GM21360 (cell line): Measurements from ENCODE around the gene SNCG.

Source experiments
- ATAC-seq: cut with Tn5 transposase; IDR thresholded peaks from one replicate; pipeline ENCODE4 v1.9.1; 2021; ENCODE audit warnings: mild to moderate bottlenecking, moderate library complexity; ENCODE audit not compliant: unreplicated experiment

The SNCG gene

DNA sequence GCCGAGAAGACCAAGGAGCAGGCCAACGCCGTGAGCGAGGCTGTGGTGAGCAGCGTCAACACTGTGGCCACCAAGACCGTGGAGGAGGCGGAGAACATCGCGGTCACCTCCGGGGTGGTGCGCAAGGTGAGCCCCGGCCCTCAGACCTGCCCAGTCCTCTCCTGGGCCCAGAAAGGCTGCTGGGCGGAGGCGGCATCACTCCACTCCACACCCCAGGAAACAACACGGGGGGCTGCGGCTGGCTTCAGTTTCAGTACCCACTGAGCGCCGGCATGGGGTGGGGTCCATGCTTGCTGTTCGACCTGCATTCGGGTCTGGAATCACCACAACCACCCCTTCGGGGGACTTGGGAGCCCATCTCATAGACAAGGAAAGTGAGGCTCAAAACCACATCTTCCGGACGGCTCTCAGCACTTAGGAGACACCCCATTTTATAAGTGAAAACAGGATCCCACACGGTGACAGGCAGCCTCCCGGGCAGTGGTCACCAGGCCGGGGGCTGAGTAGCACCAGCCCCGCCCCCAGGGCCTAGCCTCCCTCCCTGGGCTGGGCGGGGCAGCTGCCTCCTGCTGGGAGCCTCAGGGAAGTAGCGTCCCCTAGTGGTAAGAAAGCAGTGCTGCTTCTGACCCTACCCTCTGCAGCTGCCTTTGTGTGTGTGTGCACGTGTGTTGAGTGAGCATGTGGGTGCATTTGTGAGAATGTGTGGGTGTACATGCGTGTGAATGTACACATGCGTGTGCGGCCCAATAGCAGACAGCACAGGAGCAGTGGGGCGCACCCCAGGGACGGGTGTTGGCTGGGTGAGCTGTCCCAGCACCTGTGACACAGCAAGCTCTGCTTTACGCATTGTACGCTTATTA, 1.8 kb downstream of the SNCG start:
- ATAC-seq, result peak; percentile 80

DNA sequence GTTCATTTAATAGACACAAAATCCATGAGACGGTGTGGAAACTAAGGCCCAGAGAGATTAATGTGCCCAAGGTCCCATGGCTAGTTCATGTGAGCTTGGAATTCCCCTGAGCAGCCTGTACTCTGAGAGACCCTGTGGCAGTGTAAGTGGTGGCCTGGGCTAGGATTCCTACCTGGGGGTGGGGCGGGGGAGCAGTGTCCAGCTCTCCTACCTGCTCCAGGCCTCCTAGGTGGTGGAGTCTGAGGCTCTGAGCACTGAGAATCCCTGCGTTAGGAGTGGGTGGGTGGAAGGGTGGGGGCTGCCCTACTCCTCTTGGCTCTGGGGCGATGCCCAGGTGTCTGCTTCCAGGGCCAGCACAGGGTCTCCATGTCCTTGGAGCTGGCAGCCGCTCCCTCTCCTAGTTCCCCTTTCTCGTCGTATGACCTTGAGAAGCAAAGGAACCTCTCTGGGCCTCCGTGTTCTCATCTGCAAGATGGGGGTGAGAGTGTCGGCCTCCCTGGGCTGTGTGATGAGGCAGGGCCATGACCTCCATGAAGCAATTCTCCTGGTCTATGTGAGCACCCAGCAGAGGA, 2.5 kb downstream of the SNCG start:
- ATAC-seq, result no peak

DNA sequence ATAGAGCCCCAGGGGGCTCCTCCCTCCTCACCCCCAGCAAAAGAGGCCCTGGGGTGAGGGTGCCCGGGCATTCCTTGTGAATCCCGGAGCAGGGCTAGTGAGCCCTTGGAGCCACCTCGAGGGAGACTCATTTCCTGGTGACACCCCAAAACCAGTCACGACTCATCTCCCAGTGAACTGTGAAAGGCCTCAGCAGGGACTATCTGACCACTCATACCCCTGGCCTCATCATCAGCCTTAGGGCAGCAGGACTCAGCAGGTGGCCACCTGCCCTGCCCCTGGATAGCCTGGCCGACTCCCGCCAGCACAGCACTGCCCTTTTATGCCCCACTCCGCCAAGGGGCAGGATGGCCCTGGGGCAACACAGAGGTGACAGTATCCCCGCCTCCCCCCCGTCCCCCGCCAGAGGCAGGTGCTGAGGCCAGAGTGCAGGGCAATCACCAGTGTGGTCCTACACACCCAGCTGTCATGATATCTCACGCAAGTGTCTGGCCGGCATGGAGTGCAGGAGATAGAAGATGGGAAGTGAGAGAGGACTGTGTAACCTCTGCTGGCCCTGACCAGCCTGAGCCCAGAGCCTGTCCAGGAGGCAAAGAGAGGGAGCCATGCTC, 3.2 kb downstream of the SNCG start:
- no peak for ATAC-seq

DNA sequence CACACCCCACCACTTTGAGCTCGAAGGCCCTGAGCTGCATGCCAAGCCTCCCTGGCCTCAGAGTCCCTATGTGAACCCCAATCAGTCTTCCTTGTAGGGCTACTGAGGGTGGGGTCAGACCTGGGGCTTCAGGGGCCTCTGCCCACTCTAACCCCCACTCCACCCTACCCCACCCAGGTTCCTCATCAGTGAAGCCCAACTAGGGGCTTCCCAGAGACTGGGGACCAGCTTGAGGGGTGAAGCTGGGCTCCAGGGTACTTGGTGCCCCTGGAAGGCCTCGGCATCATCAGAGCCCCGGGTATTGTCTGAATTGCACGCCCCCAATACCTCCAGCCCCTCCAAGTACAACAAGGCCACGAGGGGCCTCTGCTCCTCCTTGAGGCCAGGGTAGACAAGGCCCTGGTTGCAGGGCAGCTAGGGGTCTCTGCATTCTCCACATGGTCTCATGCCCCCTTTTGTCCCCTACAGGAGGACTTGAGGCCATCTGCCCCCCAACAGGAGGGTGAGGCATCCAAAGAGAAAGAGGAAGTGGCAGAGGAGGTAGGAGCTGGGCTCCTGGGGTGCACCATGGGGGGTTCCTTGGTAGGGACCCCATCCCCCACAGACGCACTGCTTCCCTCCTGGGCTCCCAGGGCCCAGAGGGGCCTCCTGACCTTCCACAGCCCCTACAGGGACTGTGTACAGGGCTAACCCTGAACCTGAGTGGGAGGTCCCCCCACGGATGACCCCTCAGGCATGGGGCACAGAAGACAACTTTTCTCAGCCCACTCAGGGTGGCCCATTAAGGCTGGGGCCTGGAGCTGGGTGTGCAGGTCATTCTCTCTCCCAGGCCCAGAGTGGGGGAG, 4.0 kb downstream of the SNCG start:
- no peak for ATAC-seq

- no peak for ATAC-seq
These were observed 4.5 kb downstream of the SNCG start for GRCh38 chr10:86962981-86963310.

DNA sequence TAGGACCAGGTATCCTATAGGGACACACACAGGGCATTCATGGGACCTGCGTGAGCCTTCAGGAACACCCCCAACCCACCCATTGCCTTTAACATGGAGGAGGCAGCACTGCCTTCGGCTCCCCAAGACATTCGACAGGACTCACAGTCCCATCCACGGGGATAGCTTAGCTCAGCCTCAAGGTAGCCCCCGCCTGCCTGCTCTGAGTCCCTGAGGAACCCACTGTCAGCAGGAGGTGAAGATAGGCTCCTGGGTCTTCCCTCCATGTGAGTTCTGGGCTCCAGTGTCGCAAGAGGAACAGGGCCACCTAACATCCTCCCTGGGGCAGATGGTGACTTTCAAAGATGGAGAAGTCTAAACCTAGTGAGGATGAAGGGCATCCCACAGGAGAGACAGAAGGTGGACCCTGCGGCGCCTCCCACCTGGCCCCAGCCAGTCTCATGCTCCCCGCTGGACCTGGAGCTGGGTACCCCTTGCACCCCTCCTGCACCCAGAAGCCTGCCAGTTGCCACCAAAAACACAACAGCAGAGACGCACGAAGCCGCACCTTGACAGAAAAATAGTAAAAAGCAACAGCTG, 5.0 kb downstream of the SNCG start:
- ATAC-seq, result no peak

DNA sequence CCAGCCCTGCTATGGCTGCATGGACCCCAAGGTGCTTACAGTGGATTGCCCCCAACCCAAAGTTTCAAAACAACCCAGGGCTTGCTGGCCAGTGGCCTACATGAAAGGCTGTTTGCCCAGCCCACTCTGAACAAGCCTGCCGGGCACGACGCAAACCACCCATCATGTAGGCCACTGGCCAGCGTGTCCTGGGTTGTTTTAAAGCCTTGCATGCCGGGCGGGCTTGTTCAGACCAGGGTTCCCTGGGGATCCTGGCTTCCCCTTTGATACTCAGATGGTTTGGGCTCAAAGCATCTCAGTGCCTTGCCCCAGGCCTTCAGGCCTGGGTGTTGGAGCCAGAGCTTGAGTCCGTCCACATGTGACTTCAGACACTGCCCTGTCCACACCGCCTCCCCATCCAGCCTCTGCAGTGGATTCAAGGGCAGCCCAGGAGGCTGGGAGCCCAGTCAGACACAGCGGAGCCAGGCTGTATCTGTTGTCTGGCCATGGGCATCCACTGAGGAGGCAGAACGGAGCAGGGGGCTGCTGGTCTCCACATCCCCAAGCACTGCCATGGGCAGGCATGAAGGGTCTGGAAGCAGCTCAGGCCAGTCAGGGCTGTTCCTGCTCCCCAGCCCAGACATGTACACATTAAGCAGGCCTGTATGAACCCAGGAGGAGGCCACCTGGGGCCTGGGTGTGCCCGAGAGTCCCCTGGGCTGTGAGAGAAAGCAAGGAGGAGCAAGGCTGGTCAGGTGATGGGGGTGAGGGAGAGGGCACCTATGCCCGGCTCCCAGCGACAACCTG, 5.9 kb downstream of the SNCG start:
- no peak for ATAC-seq

- ATAC-seq, result no peak
These were observed 6.4 kb downstream of the SNCG start for GRCh38 chr10:86964847-86965190.

DNA sequence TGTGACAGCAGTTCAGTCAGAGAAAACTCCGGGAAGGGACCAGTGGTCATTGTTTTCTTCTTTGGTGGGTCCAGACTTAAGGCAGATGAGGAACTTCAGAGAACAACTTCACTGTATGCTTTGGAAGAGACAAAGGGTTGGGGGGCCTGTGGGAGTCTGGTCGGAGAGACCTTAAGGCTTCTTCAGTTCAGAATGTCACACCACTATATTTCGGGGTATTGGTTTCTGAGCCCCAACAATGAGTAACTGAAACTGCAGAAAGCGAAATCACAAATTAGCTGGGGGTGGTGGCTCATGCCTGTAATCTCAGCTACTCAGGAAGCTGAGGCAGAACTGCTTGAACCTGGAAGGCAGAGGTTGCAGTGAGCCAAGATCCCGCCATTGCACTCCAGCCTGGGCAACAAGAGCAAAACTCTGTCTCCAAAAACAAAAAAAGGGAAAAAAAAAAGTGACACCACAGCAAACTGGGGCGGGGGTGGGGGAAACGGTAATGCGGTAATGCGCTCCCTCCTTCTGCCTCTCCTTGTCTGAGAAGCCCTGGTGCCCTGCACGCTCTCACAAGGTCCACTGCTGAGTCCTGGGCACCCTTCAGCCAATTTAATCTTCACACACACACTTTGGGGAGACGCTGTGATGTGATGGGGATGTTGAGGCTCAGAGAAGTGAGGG, 7.7 kb downstream of the SNCG start:
- ATAC-seq, result no peak

DNA sequence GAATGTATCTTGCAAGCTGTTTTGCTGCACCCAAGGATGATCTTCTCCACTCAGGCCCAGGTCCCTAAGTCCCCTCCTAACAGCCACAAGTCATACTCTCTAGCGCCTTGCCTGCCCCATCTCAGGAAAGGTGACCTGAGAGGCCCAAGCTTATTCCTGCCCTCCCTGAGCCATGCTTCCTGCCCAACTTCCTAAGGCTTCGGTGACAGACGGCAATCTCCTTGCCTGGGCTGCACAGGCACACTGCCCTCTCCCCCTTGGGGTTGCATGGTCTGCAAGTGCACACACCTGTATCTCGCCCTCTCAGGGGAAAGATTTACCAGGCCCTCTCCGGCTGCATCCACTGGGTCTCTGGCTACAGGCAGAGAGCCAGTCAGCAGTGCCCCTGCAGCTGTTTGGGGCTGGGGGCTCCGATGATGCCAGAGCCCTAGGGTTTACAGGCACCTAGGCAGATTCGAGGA, 9.1 kb downstream of the SNCG start:
- no peak for ATAC-seq

- ATAC-seq, result no peak
These were observed 10.0 kb downstream of the SNCG start, which contains the start of gene ADIRF for GRCh38 chr10:86968271-86968993. TSS of gene ADIRF (plus strand) at chr10:86968482. CDS start at chr10:86968545, 63 bp downstream.

DNA sequence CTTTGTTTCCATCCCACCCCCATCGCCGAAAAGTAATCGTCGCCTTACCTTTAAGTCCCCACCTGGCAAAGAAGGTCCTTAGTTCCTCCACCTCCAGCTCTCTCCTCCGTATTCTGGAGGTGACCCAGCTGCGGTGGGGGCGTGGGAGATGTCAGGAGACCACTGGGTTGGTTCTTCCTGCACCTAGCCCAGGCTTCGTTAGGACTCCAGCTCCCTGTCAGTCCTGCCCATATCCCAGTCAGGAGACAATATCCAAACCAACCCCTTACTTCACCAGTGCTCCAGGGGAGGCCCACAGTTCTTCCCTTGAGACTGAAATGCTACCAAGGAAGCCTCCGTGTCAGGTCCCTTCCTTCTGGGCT, 10.6 kb downstream of the SNCG start:
- no peak for ATAC-seq

DNA sequence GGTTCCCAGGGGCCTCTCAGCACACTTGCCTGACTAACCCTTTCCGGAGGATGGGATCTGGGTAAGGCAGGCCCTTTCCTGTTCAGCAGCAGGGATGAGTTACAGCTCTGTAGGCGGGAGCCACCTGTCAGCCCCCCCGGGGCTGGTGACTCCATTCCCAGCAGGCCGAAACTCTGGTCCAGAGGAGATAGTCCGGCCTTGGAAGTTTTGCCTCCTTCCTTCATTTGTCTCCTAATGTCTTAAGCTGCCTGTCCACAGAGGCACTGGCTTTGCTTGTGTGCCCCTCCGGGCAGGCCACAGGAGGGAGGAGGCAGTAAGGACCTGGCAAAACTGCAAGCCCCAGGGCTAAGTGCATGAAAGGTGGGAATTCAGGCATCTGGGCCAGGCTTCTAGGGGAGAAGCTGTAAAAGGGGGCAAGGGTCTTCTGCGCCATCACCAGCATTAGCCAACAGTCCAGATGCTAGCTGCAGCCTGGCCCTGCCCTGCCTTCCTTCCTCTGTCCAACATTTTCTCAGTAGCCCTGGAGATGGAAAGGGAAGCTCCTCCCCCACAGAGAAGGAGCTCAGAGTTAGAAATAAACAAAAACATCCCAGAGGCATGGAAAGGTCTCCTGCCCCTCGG, 11.1 kb downstream of the SNCG start:
- no peak for ATAC-seq

GRCh38 chr10:86970162-86970981, 12.0 kb downstream of the SNCG start:
- no peak for ATAC-seq

DNA sequence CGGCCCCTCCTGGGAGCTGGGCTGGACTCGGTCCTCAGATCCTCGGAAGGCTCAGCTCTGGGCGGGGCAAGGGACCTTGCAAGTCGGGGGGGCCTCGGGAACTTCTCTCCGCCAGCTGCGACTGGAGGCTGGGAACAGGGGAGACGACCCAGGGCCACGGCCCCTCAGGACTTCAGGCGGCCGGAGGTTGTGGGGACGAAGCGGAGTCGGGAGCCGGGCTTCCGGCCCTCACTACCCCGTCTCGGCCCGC, 12.5 kb downstream of the SNCG start:
- no peak for ATAC-seq

GRCh38 chr10:86971232-86971991, 13.0 kb downstream of the SNCG start:
- ATAC-seq, result peak; percentile 69

DNA sequence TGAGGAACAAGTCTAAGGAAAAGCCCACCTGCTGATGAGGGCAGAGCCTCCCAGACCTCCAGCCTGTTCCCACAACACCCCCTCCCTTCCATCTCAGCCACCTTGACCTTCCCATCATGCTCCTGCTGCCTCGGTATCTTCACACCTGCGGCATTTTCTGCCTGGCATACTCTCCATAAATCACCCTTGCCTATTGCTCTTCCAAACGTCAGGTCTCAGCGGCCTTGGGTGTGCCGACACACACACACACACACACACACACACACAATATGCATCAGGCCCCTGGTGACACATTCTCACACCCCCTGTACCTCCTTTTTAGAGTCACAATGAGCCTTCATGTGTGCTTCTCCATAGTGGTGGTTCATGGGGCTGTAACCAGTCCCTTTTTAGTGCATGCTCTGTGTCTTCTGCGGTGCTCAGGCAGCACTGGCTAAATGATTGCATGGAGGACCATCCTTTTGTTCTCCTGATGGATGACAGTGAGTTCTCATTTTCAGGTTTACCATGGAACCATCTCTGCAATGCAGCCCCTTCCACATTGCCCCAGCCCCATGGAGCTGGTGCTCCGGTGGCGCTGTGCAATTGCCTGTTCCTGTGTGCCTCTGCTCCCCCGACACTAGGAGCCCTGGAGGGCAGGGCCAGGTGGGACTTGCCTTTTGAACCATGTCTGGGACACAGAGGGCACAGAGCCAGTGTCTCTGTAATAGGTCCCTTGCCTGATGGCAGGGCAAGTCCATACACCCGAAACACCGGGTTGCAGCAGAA, 14.4 kb downstream of the SNCG start:
- no peak for ATAC-seq
